Mucosa of descending colon (tissue), 3 donors: ENCODE measurements around the gene ELN. TPM values are rescaled to one million over a fixed set of nuclear protein-coding genes. Genes with fewer than 3 reads are reported as not detected.

Experiments
- ATAC-seq: fragments of 200-7000 bp; cut with Tn5 transposase; one replicate; pipeline ENCODE4 v1.9.1; 2020; ENCODE audit warnings: mild to moderate bottlenecking, moderate library complexity
- DNase-seq, 3 donors: peaks; one replicate each; pipeline ENCODE4 v3.0.0-alpha.2; 2020
- H3K36me3 ChIP-seq: fragments of 200-600 bp; one replicate; pipeline ENCODE4 v1.8.0; 2021; ENCODE audit warnings: low read depth, mild to moderate bottlenecking
- H3K4me1 ChIP-seq: fragments of 200-600 bp; one replicate; pipeline ENCODE4 v1.8.0; 2021; ENCODE audit warnings: low read depth, mild to moderate bottlenecking
- H3K4me3 ChIP-seq: fragments of 200-600 bp; one replicate; pipeline ENCODE4 v1.8.0; 2021; ENCODE audit warnings: mild to moderate bottlenecking
- H3K9me3 ChIP-seq: fragments of 200-600 bp; one replicate; pipeline ENCODE4 v1.8.0; 2021; ENCODE audit warnings: mild to moderate bottlenecking
- intact Hi-C, 2 donors: fragments of 100-400 bp; cut with DNase I in 1 of 2; cut with micrococcal nuclease in 1 of 2; formaldehyde crosslinking; loops; one replicate each; pipeline versions ENCODE4 v1.11.0 to v1.11.1; 2022; cut with DNase I, micrococcal nuclease
- total RNA-seq, 3 donors: library from RNA; stranded (reverse); fragmentation: NEBNext Ultra II Directional in 2 of 3; extraction: Animal tissue kit (Norgen Biotek cat#: 25700) in 2 of 3; gene quantifications; one replicate each; pipeline versions ENCODE4 v1.2.1 to v1.2.4, GENCODE V29; 2021 to 2023
- TF ChIP-seq, protein P1 (sequence below): fragments of 200-600 bp; IDR thresholded peaks from one replicate; pipeline ENCODE4 v1.8.0; 2022; ENCODE audit warnings: antibody characterized with exemption, mild to moderate bottlenecking
- donor health status: DM: no; HTN: no; CAD: no; lungs with moderate emphysema.
- donor health status: DM: no; HTN: no; CAD: no.
- donor health status: DM: no; HTN: yes; CAD: no.

Gene ELN
- total RNA-seq, 3 donors from 2014 or later: 5.0 to 43.4 (median 20.5) TPM

DNA sequence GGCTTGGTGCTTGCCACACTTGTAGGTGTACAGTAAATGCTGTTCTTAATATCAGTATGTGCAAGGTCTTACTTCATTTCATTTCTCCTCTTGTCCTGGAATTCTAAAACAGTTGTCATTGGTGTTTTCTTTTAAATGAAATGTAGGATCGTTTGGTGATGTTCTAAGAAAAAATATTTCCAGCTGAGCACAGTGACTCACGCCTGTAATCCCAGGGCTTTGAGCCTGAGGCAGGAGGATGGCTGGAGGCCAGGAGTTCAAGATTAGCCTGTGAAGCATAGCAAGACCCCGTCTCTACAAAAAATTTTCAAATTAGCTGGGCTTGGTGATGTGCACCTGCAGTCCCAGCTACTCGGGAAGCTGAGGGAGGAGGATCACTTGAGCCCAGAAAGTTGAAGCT, 32.6 kb upstream of the ELN start:
- DNase-seq (peak in 1 of 3 donors; percentile 51), ATAC-seq (no peak)
- Histone ChIP-seq H3K4me3 (no peak overlapping the region), H3K4me1 (peaks cover 3% of the 10 kb centered on the region), H3K36me3 (no peaks in the 10 kb centered on the region), H3K9me3 (peaks cover 12% of the 10 kb centered on the region)
- TF ChIP-seq, protein P1, sequence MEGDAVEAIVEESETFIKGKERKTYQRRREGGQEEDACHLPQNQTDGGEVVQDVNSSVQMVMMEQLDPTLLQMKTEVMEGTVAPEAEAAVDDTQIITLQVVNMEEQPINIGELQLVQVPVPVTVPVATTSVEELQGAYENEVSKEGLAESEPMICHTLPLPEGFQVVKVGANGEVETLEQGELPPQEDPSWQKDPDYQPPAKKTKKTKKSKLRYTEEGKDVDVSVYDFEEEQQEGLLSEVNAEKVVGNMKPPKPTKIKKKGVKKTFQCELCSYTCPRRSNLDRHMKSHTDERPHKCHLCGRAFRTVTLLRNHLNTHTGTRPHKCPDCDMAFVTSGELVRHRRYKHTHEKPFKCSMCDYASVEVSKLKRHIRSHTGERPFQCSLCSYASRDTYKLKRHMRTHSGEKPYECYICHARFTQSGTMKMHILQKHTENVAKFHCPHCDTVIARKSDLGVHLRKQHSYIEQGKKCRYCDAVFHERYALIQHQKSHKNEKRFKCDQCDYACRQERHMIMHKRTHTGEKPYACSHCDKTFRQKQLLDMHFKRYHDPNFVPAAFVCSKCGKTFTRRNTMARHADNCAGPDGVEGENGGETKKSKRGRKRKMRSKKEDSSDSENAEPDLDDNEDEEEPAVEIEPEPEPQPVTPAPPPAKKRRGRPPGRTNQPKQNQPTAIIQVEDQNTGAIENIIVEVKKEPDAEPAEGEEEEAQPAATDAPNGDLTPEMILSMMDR: no peak
- intact Hi-C loops: no loop called here

DNA sequence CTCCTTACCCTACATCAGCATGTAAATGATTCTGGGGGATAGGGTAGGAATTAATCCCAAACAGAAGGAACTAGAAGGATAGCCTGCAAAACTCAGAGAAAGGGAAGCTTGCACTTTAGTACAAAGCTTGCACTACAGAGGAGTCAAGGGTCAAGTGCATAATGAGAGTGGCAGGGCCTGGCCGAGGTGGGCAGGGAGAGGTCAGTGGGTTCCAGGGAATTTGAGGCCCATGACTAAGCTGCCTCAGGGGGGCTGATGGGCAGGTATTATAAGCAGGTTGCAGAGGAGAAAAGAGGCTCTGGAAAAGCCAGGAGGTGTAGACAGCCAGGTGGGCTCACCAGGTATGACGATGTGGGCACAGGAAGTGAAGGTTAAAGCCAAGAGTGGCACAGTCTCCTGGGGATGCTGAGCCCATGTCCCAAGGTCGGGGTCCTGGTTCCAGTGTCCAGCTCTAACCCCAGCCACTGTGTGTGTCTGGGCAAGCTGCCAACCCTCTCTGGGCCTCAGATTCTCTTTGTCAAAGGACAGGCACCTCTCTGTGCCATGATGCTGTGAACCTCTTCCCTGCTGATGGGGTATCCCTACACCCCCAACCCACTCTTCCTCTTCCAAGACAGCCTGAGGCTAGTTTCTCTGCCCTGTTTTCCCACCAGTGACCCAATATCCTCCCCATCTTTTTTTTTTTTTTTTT, 32.0 kb upstream of the ELN start:
- TF ChIP-seq, protein P1: no peak
- Histone ChIP-seq H3K9me3 (peaks cover 12% of the 10 kb centered on the region), H3K4me1 (peaks cover 3% of the 10 kb centered on the region), H3K36me3 (no peaks in the 10 kb centered on the region), H3K4me3 (no peak overlapping the region)
- intact Hi-C loops: no loop called here
- no peak for DNase-seq
- no peak for ATAC-seq

DNA sequence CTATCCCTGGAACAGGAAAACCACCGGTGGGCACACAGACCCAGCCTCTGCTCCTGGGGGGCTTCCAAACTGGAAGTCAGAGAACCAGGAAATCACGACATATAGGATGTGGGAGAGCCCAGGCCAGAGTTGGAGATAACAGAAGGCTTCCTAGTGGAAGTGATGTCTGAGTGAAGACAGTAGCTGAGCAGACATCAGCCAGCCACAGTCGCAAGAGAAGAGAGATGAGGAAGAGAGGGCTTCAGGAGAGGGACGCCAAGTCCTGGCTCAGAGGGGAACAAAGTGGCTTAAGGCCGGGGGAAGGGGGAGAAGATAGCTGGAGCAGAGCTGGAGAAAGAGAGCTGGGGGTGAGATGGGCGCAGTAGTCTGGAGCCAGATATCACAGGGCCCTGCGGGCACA, 30.9 kb upstream of the ELN start:
- no peak for ATAC-seq

DNA sequence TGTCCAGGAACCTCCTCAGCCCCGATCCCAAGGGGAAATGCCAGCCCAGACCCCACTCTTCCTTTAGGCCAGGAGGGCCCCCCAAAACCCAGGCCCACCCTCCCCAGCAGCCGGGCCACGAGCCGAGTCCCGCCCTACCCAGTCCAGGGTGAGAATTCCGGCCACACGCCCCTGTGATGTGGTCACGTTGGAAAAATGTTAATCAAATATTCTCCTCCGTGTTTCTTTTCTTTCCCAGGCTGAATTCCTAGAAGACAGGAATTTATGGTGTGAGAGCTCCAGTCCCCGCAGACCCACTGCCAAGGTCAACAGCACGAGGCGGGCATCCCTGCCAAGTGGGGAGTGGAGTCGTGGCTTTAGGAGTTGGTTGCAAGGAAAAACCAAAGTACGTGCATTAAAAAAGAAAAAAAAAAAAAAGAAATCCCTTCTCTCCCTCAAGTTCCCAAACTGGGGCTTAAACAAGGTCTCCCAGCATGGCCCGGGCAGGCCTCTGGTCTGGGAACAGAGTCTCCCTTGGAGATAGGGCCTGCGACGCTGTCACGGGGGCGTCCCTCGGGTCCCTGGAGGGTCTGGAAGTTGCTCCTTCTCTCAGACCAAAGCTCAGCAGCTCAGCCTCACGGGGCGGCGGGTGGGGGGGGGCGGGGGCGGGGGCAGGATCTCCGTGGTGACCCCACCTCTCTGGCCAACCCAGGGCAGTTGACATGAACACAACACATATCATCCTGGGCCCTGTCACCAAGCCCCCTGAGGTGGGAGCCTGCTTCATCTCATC, 28.1 kb upstream of the ELN start:
- no peak for ATAC-seq
- Histone ChIP-seq H3K4me1 (peaks cover 3% of the 10 kb centered on the region), H3K9me3 (peaks cover 4% of the 10 kb centered on the region), H3K36me3 (no peaks in the 10 kb centered on the region), H3K4me3 (no peak overlapping the region)
- TF ChIP-seq, protein P1: no peak
- intact Hi-C loops: no loop called here
- DNase-seq: no peak

More for the DNA sequence above, 30.9 kb upstream of the ELN start:
- TF ChIP-seq, protein P1: no peak
- peaks cover 12% of the 10 kb centered on the region for H3K9me3 ChIP-seq
- intact Hi-C loops: no loop called here
- no peak overlapping the region for H3K4me3 ChIP-seq
- no peak for DNase-seq
- H3K4me1 ChIP-seq: peaks cover 3% of the 10 kb centered on the region
- no peaks in the 10 kb centered on the region for H3K36me3 ChIP-seq

DNA sequence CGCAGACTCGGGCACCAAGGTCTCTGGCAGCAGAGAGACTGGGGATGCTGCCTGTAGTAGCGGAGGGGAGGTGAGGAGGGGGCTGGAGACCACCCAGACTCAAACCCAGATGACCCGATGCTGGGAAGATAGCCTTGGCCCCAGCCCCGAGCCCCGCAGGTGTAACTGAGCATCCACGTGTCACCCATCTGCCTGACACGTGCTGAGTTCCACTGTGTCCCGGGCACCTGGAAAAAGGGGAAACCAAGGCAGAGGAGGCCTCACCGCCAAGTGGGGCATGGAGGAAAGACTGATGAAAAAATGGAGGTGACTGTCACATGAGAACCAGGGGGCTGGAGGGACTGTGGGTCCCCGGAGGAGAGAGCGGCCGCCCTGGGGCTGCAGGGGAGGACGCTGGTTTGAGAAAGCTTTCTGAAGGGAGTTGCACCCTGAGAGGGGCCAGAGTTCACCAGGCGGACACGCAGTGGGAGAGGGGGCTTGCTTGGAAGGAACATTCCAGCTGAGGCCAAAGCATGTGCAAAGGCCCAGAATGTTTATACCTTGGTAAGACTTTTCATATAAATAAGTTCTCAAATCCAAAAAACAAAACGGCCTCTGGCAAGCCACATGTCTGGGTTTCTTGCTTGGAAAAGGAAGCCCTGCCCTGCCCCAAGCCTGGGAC, 27.4 kb upstream of the ELN start:
- ATAC-seq (no peak), DNase-seq (no peak)
- Histone ChIP-seq H3K9me3 (no peaks in the 10 kb centered on the region), H3K4me1 (peaks cover 3% of the 10 kb centered on the region), H3K36me3 (no peaks in the 10 kb centered on the region), H3K4me3 (no peak overlapping the region)
- TF ChIP-seq, protein P1: no peak
- intact Hi-C loops: no loop called here
